Inferior parietal cortex (tissue), 1 donor: Measurements from ENCODE around the gene CFAP410.
A peak's percentile ranks its signal among the peaks of the same experiment; 100 is the strongest.

Experiments used
- DNase-seq: peaks from one replicate; pipeline ENCODE4 v3.0.0-alpha.2; 2016; ENCODE audit errors: extremely low spot score

Gene CFAP410

DNA sequence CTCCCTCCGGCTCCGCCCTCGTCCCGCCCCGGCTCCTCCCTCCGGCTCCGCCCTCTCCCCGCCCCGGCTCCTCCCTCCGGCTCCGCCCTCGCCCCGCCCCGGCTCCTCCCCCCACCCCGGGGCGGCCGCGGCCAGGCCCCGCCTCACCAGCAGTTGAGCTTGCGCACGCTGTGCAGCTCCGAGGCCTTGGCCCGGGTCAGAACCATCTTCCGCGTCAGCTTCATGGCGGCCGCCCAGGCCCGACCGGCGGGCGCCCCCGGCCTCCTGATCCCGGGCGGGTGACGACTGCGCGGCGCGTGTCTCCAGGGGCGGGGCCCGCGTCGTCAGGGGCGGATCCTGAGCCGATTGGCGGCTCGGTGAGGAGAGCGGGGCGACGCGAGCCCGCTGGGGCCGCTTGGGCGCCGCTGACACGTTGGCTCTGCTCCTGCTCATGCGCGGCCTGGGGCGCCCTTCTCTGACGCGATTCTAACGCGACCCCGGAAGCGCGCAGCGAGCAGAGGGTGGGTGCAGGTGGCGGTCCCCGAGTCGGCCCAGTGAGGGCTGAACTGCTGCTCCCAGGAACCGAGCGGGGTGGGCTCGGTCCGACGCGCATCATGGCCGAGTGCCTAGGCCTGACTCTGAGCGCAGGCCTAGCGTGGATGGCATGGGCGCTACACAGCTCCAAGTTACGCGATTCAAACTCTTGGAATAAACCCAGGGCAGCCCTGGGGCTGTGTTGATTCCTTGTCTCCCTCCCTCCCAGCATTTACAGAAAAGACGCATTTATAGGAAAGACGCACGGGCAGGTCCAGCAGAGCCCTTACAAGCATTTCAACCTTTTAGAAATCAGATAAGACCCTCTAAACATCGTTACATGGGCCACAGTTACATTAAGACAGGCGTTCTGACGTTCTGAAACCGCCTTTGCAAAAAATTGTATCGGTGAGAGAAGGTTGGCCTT lies at the start of gene CFAP410:
CFAP410 (minus strand) TSS at position 420 of the 940 bp plus-strand sequence; CDS start at position 224, 196 bp downstream.
- peak; percentile 94 for DNase-seq

DNA sequence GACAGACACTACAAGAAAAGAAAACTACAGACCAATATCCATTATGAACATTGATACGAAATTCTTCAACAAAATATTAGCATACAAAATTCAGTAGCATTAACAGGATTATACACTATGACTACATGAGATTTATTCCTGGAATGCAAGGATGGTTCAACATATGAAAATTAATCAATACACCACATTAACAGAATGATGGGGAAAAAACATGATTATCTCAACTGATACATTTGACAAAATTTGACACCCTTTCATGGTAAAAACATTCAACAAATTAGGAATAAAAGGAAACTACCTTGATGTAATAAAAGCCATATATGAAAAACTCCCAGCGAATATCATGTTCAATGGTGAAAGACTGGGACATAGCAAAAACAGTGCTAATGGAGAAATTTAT lies 45.8 kb upstream of the CFAP410 start:
- DNase-seq = no peak

DNA sequence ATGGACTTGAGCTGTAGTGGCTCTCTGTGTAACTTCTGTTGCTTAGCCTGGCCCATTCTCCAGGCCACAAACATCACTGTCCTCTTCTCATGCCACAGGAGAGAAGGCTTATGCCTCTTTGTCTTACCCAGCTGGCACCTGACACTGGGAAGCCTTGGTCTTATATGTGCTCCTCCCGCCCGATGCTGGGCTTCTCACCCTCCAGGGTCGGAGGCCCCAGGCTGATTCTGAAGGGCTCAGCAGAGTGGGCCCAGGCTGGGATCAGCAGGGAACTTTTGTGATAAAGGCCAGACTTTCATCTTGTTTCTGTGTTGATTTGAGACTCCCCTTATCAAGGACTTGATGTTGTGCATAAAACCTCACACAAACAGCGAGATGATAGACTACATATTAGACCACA lies 44.0 kb upstream of the CFAP410 start:
- no peak for DNase-seq

DNA sequence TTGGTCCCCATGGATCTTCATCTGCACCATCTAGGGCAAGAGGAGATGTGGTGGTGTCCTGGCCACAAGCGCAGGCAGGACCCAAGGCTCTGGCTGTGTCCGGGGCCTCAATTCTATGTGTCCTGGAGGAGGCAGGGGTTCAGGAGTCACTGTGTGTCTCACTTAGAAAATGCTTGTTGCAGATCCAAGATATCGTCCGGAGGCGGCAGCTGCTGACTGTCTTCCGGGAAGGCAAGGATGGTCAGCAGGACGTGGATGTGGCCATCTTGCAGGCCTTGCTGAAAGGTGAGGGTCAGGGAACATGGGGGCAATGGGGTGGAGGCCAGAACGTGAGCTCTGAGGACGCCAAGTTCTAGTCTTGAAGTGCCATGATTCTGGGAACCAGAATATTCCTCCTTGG lies 43.3 kb upstream of the CFAP410 start:
- DNase-seq = no peak

DNA sequence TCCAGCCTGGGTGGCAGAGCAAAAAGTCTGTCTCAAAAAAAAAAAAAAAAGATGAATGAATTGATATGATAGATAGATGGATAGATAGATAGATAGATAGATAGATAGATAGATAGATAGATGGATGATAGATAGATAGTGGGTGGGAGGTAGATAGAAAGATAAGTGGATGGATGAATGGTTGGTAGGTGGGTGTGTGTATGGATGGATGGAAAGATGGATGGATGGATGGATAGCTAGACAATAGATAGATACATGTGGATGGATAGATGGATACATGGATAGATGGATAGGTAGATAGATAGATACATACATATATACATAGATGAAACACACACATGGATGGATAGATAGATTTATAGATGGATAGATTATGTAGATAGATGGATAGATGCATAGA lies 42.7 kb upstream of the CFAP410 start:
- DNase-seq = no peak

- DNase-seq = no peak
Measured at GRCh38 chr21:44380876-44381275, 41.7 kb upstream of the CFAP410 start.

DNA sequence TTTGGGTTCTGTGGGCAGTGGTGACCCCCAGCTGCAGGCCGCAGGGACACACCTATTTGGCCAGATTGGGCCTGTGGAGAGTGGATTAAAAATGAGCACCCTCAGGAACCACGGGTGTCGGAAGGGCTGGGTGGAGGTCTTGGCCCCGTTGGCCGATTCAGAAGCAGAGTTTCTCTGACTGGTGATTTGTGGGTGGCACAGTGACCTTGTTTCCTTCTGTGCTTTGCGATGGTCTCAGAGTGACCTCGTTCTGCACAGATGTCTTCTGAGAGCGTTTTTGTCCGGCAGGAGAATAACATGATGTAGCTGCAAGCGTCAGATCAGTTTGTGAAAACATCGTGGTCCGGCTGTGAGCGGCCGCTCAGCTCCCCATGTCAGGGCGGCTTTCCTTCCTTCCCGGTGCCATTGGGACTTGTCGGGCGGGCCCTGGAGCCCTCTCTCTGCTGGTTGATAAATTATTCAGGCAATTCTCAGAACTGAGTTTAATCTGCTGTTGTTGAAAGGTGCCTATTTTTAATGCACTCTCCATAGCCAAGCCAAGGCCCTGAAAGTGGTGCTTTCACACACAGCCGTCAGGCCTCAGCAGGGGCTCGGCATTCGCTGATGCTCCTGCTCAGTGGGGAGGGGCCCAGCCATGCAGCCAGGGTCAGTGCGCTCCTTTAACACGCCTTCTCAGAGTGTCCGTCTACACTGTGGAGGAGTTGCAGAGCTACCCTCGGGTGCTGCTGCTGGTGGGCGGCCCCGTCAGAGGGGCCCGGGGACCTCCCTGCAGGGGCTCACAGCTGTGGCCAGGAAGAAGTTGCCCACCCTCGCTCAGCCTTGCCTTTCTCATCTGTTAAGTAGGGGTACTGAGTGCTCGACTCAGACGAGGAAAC lies 41.0 kb upstream of the CFAP410 start:
- DNase-seq = no peak

DNA sequence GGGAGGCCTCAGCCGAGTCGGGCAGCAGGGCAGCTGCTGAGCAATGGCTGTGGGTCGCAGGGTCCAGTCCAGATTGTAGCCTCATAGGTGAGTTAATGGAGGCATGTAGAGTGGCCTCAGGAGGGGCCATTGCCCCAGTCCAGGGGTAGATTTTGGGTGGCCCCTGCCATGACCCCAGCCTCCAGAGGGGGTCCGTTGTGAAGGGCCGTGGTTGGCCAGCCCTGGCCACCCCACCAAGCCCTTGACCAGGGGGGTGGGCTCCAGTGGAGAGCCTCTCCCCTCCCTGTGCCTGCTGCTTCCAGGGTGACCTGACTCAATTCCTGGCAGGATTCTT lies 40.3 kb upstream of the CFAP410 start:
- no peak for DNase-seq

- DNase-seq = no peak
Measured at GRCh38 chr21:44378646-44379514, 39.7 kb upstream of the CFAP410 start.

DNA sequence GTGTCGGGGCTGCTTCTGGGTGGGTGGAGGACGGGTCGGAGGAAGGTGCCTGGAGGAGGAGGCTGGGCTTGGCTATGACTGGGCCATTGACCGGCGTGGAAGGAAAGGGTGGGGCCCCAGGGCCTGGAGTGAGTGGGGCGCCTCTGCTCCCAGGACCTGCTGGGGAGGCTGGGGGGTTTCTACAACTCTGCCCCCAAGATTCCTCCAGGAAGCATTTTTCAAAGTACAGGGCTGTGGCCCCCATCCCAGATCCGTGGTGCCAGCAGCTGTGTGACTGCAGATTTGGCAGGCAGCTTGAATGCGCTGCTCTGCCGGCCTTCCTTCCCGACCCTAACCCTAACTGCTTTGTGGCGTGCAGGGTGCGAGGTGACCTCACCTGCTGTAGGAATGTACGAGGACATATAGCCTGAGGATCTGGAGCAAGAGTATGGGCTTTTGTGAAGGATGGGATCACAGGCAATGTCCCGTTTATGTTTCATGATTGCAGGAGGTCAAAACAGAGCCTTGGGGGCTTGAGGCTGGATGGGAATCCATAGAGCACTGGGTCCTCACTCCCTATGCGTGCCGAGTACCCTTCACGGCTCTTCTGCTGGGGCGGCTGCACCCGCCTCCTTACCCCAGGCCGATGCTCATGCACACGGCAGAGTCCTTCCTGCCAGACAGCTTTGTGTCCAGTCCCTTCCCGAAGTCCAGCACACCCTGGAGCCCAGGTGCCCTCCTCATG lies 38.9 kb upstream of the CFAP410 start:
- DNase-seq = no peak

DNA sequence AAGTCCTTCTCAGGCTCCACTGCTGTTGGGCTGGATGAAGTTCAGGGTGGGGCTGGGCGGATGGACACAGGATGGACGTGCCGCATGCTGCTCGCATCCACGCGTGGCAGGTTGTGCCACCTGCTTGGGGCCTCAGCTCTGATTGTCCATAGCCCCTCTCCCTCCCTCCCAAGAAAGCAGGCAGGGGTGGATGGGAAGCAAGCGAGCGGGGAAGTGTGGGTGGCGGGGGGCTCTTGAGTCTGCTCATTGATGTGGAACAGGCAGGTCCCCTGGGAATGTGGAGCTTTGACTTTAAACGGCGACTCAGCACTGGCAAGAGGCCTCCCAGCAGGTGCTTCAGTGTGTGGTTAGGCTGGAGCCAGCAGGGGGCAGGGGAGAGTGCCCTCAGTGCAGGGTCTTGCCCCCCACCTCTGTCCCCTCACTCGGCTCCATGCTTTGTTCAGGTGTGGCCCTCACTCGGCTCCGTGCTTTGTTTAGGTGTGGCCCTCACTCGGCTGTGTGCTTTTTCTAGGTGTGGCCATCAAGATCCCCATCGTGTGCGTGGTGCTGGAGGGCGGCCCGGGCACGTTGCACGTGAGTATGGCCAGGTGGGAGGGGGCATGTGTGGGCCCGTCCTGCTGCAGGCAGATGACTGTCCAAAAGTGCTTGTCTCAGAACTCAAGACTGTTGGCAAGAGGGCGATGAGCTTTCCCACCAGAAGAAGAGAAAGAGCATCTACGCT lies 38.2 kb upstream of the CFAP410 start:
- DNase-seq = no peak

GRCh38 chr21:44376606-44377005 lies 37.4 kb upstream of the CFAP410 start:
- no peak for DNase-seq

DNA sequence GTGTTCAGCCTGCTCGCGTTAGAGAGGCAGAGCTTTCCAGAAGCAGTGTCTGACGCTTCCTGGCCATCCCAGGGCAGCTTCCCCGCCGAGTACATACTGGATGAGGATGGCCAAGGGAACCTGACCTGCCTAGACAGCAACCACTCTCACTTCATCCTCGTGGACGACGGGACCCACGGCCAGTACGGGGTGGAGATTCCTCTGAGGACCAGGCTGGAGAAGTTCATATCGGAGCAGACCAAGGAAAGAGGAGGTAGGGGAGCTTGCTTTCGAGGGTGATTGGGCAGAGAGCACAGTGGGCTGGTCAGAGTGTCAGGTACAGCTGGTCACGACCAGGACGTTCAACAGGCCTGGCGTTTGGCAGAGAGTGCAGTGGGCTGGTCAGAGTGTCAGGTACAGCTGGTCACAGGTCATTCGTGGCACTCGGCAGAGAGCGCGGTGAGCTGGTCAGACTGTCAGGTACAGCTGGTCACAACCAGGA lies 36.6 kb upstream of the CFAP410 start:
- DNase-seq = no peak

DNA sequence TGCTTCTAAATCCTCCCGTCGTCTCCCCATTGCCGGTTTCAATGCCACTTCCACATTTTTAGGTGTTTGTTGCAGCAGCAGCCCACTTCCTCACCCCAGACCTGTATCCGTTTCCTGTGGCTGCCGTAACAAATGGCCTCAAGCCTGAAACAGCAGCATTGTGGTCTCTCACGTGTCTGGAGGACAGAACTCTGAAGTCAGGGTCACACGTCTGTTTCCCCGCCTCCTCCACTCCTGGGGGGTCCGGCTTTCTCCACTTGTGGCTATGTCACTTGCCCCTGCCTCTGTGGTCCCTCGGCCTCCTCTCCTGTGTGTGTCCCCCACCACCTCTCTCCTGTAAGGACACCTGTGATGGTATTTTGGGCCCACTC lies 36.1 kb upstream of the CFAP410 start:
- no peak for DNase-seq

DNA sequence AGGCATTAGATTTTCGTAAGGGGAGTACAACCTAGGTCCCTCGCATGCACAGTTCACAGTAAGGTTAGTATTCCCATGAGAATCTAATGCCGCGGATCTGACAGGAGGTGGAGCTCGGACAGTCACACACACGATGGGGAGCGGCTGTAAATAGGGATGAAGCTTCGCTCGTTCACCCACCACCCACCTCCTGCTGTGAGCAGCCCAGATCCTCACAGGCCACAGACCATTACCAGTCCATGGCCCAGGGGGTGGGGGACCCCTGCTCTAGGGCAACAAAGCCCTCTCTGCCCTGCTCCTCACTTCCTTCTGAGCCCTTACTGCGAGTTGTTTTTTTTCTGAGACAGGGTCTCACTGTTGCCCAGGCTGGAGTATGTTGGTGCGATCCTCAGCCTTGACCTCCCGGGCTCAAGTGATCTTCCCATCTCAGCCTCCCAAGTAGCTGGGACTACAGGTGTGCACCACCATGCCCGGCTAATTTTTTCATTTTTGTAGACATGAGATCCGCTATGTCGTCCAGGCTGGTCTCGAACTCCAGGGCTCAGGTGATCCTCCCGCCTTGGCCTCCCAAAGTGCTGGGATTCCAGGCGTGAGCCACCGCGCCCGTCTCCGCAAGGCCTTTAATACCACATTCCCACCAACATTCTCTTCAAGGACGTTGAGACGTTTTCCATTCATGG lies 35.6 kb upstream of the CFAP410 start:
- DNase-seq = no peak

GRCh38 chr21:44372616-44373015 lies 33.4 kb upstream of the CFAP410 start:
- DNase-seq = no peak

GRCh38 chr21:44371596-44371995 lies 32.4 kb upstream of the CFAP410 start:
- DNase-seq = no peak

DNA sequence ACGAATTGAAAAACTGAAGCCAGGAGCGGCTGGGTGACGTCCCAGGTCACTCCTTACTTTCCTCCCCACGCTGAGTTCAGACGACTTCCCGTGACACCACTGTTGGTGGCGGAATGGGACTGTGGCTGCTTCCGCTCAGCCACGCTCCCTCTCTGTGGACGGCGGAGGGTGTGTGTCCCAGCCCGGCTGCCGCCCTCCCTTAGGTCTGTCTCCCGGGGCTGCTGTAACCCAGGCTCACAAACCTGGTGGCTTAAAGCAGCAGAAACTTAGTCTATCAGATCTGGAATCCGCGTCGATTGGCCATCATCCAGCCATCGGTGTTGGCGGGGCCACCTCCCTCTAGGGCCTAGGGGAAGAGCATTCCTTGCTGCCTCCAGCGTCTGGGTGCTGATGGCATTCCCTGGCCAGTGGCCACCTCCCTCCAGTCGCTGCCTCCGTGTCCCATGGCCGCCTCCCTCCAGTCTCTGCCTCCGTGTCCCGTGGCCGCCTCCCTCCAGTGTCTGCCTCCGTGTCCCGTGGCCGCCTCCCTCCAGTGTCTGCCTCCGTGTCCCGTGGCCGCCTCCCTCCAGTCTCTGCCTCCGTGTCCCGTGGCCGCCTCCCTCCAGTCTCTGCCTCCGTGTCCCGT lies 31.7 kb upstream of the CFAP410 start:
- DNase-seq = no peak

DNA sequence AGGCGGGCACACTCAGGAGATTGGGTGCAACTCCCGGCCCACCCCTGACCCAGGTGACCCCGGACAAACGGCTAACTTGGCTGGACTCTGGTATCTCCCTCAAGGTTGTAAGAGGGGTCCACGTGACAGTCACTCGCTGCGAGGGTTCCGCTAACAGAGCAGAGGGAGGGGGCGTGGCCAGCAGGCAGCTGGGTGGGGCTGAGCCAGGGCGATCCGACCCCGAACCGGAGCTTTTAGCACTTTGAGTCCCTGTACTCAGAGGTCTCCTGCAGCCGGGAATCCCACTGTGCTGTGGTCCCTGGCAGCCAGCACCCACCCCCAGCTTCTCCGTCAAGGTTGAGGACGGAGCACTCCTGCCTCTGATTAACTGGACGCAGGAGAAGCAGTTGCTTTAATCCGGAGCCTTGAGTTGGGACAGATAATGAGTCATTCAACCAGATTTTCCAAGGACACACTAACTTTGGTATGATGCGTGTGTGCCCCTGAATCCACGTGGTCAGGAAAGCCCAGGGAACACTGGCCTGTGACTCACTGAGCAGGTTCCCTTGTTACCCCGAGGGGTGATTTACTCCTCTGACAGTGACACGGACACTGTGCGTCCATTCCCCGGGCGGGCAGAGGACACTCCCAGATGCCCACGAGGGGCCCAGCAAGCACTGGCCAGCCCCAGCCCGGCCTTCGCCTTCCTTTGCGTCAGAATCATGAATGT lies 31.0 kb upstream of the CFAP410 start:
- DNase-seq = no peak
